CD14-positive monocyte (primary cell): ENCODE measurements around the gene HOXA13. TPM values are rescaled to one million over a fixed set of nuclear protein-coding genes. Genes with fewer than 3 reads are reported as not detected.
A peak's percentile ranks its signal among the peaks of the same experiment; 100 is the strongest.

Source experiments
- DNase-seq, 3 donors: peaks; one replicate each; pipeline ENCODE4 v3.0.0-alpha.2; 2011 to 2022
- H2AFZ ChIP-seq: 2 replicates; pipeline ENCODE4 v1.6.0; 2012; ENCODE audit warnings: mild to moderate bottlenecking, low read depth, low read length, inconsistent platforms; ENCODE audit not compliant: insufficient read depth, poor library complexity, severe bottlenecking
- H3K27ac ChIP-seq, 2 donors: 1 replicate in 1 of 2; 2 replicates in 1 of 2; pipeline ENCODE4 v1.5.1; 2012 to 2013; ENCODE audit warnings: low read length in 2 of 2, control low read depth in 1 of 2, inconsistent platforms in 1 of 2, low read depth in 1 of 2, mild to moderate bottlenecking in 1 of 2
- H3K27me3 ChIP-seq, 2 donors: one replicate each; pipeline versions ENCODE4 v1.6.0 to v1.6.1; 2011 to 2013; ENCODE audit warnings: low read length in 2 of 2; ENCODE audit not compliant: control insufficient read depth in 2 of 2, insufficient read depth in 2 of 2
- H3K36me3 ChIP-seq, 2 donors: replicated peaks in 1 of 2; 1 replicate in 1 of 2; 2 replicates in 1 of 2; pipeline versions ENCODE4 v1.5.1 to v1.6.1; 2012 to 2013; ENCODE audit warnings: low read length in 2 of 2, control low read depth in 1 of 2, inconsistent platforms in 1 of 2, mild to moderate bottlenecking in 1 of 2; ENCODE audit not compliant: insufficient read depth in 2 of 2, control insufficient read depth in 1 of 2
- H3K4me1 ChIP-seq, 2 donors: 1 replicate in 1 of 2; 2 replicates in 1 of 2; pipeline versions ENCODE4 v1.5.1 to v1.6.1; 2012 to 2013; ENCODE audit warnings: low read length in 2 of 2, control low read depth in 1 of 2, inconsistent platforms in 1 of 2, mild to moderate bottlenecking in 1 of 2, moderate library complexity in 1 of 2; ENCODE audit not compliant: insufficient read depth in 2 of 2, control insufficient read depth in 1 of 2
- H3K4me2 ChIP-seq: replicated peaks from 2 replicates; pipeline ENCODE3; 2012; ENCODE audit warnings: low read length, moderate library complexity, mild to moderate bottlenecking; ENCODE audit not compliant: poor library complexity, severe bottlenecking; ENCODE audit errors: extremely low read depth
- H3K4me3 ChIP-seq, 3 experiments: fragments of 200-600 bp in 1 of 3; sonication (generic) in 1 of 3; replicated peaks in 1 of 3; 1 replicate in 2 of 3; 2 replicates in 1 of 3; pipeline ENCODE4 v1.5.1; 2011 to 2013; ENCODE audit warnings: low read length in 3 of 3, mild to moderate bottlenecking in 3 of 3, control low read depth in 2 of 3, low read depth in 2 of 3, inconsistent platforms in 1 of 3, moderate library complexity in 1 of 3
- H3K79me2 ChIP-seq: 2 replicates; pipeline ENCODE4 v1.6.0; 2012; ENCODE audit warnings: mild to moderate bottlenecking, control low read depth, inconsistent platforms, low read length, moderate library complexity; ENCODE audit not compliant: insufficient read depth
- H3K9ac ChIP-seq: 2 replicates; pipeline ENCODE4 v1.6.0; 2017; ENCODE audit warnings: low read length, mild to moderate bottlenecking; ENCODE audit not compliant: insufficient read depth, poor library complexity, severe bottlenecking
- H3K9me3 ChIP-seq, 2 donors: replicated peaks in 1 of 2; 1 replicate in 1 of 2; 2 replicates in 1 of 2; pipeline versions ENCODE4 v1.5.1 to v1.6.1; 2012 to 2013; ENCODE audit warnings: low read length in 2 of 2, control low read depth in 1 of 2; ENCODE audit not compliant: control insufficient read depth in 1 of 2, insufficient read depth in 1 of 2
- H4K20me1 ChIP-seq: 2 replicates; pipeline ENCODE4 v1.6.0; 2012; ENCODE audit warnings: mild to moderate bottlenecking, low read length, control low read depth, moderate library complexity; ENCODE audit not compliant: insufficient read depth
- H3K27ac Mint-ChIP-seq, 7 donors: one replicate each; pipeline ENCODE4 v1.8.0; 2020; ENCODE audit warnings: mild to moderate bottlenecking in 7 of 7, mixed read lengths in 7 of 7, moderate library complexity in 6 of 7, inconsistent platforms in 2 of 7
- H3K27me3 Mint-ChIP-seq, 3 donors: one replicate each; pipeline ENCODE4 v1.8.0; 2021 to 2022; ENCODE audit warnings: low read depth in 3 of 3, mild to moderate bottlenecking in 3 of 3, mixed read lengths in 3 of 3, moderate library complexity in 3 of 3, inconsistent platforms in 1 of 3
- H3K36me3 Mint-ChIP-seq, 2 donors: one replicate each; pipeline ENCODE4 v1.8.0; 2020; ENCODE audit warnings: mixed read lengths in 2 of 2, inconsistent platforms in 1 of 2, mild to moderate bottlenecking in 1 of 2
- H3K4me1 Mint-ChIP-seq: one replicate; pipeline ENCODE4 v1.8.0; 2020; ENCODE audit warnings: mild to moderate bottlenecking, mixed read lengths
- H3K4me3 Mint-ChIP-seq, 2 donors: one replicate each; pipeline ENCODE4 v1.8.0; 2020; ENCODE audit warnings: mild to moderate bottlenecking in 2 of 2, mixed read lengths in 2 of 2, moderate library complexity in 1 of 2
- H3K9me3 Mint-ChIP-seq, 7 donors: one replicate each; pipeline ENCODE4 v1.8.0; 2020 to 2022; ENCODE audit warnings: mixed read lengths in 7 of 7, mild to moderate bottlenecking in 6 of 7, moderate library complexity in 6 of 7, inconsistent platforms in 2 of 7
- CTCF ChIP-seq: fragments of 200-600 bp; IDR thresholded peaks from one replicate; pipeline ENCODE4 v1.8.0; 2022; ENCODE audit warnings: antibody characterized with exemption, mild to moderate bottlenecking
- WGBS: methylation state at CpG from one replicate; pipeline ENCODE4 v1.1.5; 2013; ENCODE audit warnings: missing lambda C conversion rate; ENCODE audit not compliant: insufficient coverage; 5-methylcytosine and 5-hydroxymethylcytosine counted together
- intact Hi-C, 2 donors: fragments of 100-400 bp; cut with micrococcal nuclease; formaldehyde crosslinking; loops; one replicate each; pipeline versions ENCODE4 v1.15.0 to v1.15.1; 2023
- polyA plus RNA-seq, 3 donors: library from polyadenylated mRNA; depleted of rRNA in 1 of 3; unstranded in 2 of 3; stranded (reverse) in 1 of 3; fragments of 300-500 nt in 2 of 3; fragments of >200 nt in 1 of 3; fragmentation: Illumina TruSeq in 2 of 3; gene quantifications; 1 replicate in 2 of 3; 2 replicates in 1 of 3; pipeline ENCODE4 v1.2.3, GENCODE V29; 2012 to 2021

The HOXA13 gene
- polyA plus RNA-seq, 3 donors, result not detected

GRCh38 chr7:27169658-27170425 is 30.0 kb downstream of the HOXA13 start:
- H3K9me3 ChIP-seq, result peaks cover 28 to 43% of the 10 kb centered on the region in 2 donors
- H3K79me2 ChIP-seq, result peaks cover 2% of the 10 kb centered on the region
- H3K4me2 ChIP-seq, result peak overlapping the region; percentile 42

More at GRCh38 chr7:27169658-27170425, 30.0 kb downstream of the HOXA13 start:
- Mint-ChIP-seq H3K27me3 (peaks cover 86 to 98% (median 88%) of the 10 kb centered on the region in 3 donors), H3K4me3 (peak overlapping the region in 1 of 2 donors; percentile 87), H3K9me3 (peaks cover 5 to 62% (median 44%) of the 10 kb centered on the region in 7 donors), H3K4me1 (peaks cover 63% of the 10 kb centered on the region), H3K27ac (no peak overlapping the region), H3K36me3 (peaks cover 25 to 38% of the 10 kb centered on the region in 2 donors)
- intact Hi-C loops, result loop anchor here (2.0 to 10.0 kb wide), 4 partner anchors 17 to 1308 kb away; partner anchors contain the start of genes HOXA13 (in 1 of the 2) and HOXA3 (in 1 of the 2)
- WGBS, result under 1% methylated on average over 26 of the region's 46 CpGs
- H3K4me3 ChIP-seq, result peak overlapping the region in 1 of 3 experiments; percentile 25
- no peak overlapping the region for H3K27ac ChIP-seq
- peak overlapping the region; percentile 9 for H2AFZ ChIP-seq
- no peak for TF ChIP-seq CTCF
- peaks cover 77 to 98% of the 10 kb centered on the region in 2 donors for H3K27me3 ChIP-seq
- H3K4me1 ChIP-seq, result peaks cover 69 to 89% of the 10 kb centered on the region in 2 donors
- DNase-seq, result no peak
- H4K20me1 ChIP-seq, result peaks cover 9% of the 10 kb centered on the region
- H3K9ac ChIP-seq, result no peak overlapping the region
- H3K36me3 ChIP-seq, result no peaks in the 10 kb centered on the region
